Measurements from ENCODE around the gene EPHA6. TPM values are rescaled to one million over a fixed set of nuclear protein-coding genes. Genes with fewer than 3 reads are reported as not detected.

EPHA6 gene
- total and polyA plus RNA-seq, 2 donors (not counting 3 experiments of a cell fraction or from before 2014, with no cell fraction given) = not detected

DNA sequence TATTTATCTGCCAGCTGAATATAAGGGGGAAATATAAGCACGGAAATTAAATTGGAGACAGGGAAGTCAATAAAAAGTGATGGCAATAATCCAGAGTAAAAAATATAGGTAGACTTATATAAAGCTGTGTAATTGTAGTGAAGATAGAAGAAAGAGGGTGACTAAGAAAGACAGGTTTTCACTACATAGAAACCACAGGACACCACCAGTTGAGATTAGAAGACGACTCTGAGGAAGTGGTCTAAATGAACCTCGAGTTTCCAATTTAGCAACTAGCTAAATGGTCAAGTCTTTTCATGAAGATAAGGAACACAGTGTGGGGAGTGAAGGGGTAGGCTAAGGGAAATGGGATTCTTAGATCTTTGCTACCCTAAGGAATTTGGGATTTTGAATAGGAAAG, 761.3 kb downstream of the EPHA6 start:
- Histone ChIP-seq H4K20me1 (replicated peaks; ENCODE audit: control insufficient read depth, extremely low read depth, insufficient read depth, low read length) (no peaks in the 10 kb centered on the region), H3K36me3 (ENCODE audit: control insufficient read depth in 2 of 2, extremely low read depth in 1 of 2, insufficient read depth in 2 of 2, low read length in 2 of 2) (no peaks in the 10 kb centered on the region), H3K4me2 (ENCODE audit: insufficient read depth, low read length) (no peak overlapping the region), H3K9ac (replicated peaks; ENCODE audit: extremely low read depth, insufficient read depth, low read length) (no peak overlapping the region), H3K27me3 (ENCODE audit: control insufficient read depth in 2 of 2, insufficient read depth in 2 of 2, low read length in 2 of 2) (no peaks in the 10 kb centered on the region), H2AFZ (ENCODE audit: low read depth, low read length) (no peak overlapping the region), H3K9me1 (replicated peaks; ENCODE audit: control insufficient read depth, extremely low read depth, insufficient read depth, low read length) (no peaks in the 10 kb centered on the region), H3K4me1 (ENCODE audit: control insufficient read depth, extremely low read depth, insufficient read depth, low read length) (no peaks in the 10 kb centered on the region), H3K9me3 (replicated peaks; ENCODE audit: control insufficient read depth, insufficient read depth, low read length) (no peaks in the 10 kb centered on the region), H3K4me3 (replicated peaks in 1 of 3; ENCODE audit: insufficient read depth in 1 of 3, low read depth in 1 of 3, low read length in 3 of 3) (no peak overlapping the region), H3K27ac (ENCODE audit: insufficient read depth, low read depth, low read length) (no peak overlapping the region), H3K79me2 (ENCODE audit: control insufficient read depth, insufficient read depth, low read length) (no peaks in the 10 kb centered on the region)
- POLR2A ChIA-PET = no interaction called here
- intact Hi-C loops (cut with micrococcal nuclease) (no loop called here), dilution Hi-C loops (cut with MboI; ENCODE audit: extremely low pct_ligation_motif_present, low sequenced_read_pairs) (no loop called here)
- BruUV-seq (replicated peaks) = no TSS peak
- no peak for TF ChIP-seq JUN (IDR thresholded peaks at IDR 0.05; ENCODE audit: borderline replicate concordance, insufficient read depth, insufficient read length, low read depth)
- no peak for TF ChIP-seq GATA2 (IDR thresholded peaks at IDR 0.05; ENCODE audit: insufficient read depth, insufficient read length, low read depth, low read length)
- TF ChIP-seq POLR2AphosphoS5 (IDR thresholded peaks at IDR 0.05; ENCODE audit: insufficient read depth, low read depth, low read length) = no peak
- FAIRE-seq = no peak
- CTCF ChIA-PET = no interaction called here
- DNase-seq (ENCODE audit: low read depth, low spot score) = no peak

- intact Hi-C loops (cut with micrococcal nuclease) = no loop called here
- DNase-seq (ENCODE audit: low read depth, low spot score) = no peak
- Histone ChIP-seq H3K4me3 (replicated peaks in 1 of 3; ENCODE audit: insufficient read depth in 1 of 3, low read depth in 1 of 3, low read length in 3 of 3) (no peak overlapping the region), H3K79me2 (ENCODE audit: control insufficient read depth, insufficient read depth, low read length) (no peaks in the 10 kb centered on the region), H3K9me1 (replicated peaks; ENCODE audit: control insufficient read depth, extremely low read depth, insufficient read depth, low read length) (no peaks in the 10 kb centered on the region), H3K9me3 (replicated peaks; ENCODE audit: control insufficient read depth, insufficient read depth, low read length) (no peaks in the 10 kb centered on the region), H3K4me2 (ENCODE audit: insufficient read depth, low read length) (no peak overlapping the region), H3K4me1 (ENCODE audit: control insufficient read depth, extremely low read depth, insufficient read depth, low read length) (no peaks in the 10 kb centered on the region), H3K9ac (replicated peaks; ENCODE audit: extremely low read depth, insufficient read depth, low read length) (no peak overlapping the region), H3K27me3 (ENCODE audit: control insufficient read depth in 2 of 2, insufficient read depth in 2 of 2, low read length in 2 of 2) (no peaks in the 10 kb centered on the region), H3K36me3 (ENCODE audit: control insufficient read depth in 2 of 2, extremely low read depth in 1 of 2, insufficient read depth in 2 of 2, low read length in 2 of 2) (no peaks in the 10 kb centered on the region), H4K20me1 (replicated peaks; ENCODE audit: control insufficient read depth, extremely low read depth, insufficient read depth, low read length) (no peaks in the 10 kb centered on the region), H3K27ac (ENCODE audit: insufficient read depth, low read depth, low read length) (no peak overlapping the region), H2AFZ (ENCODE audit: low read depth, low read length) (no peak overlapping the region)
- POLR2A ChIA-PET = no interaction called here
- no peak for FAIRE-seq
- CTCF ChIA-PET = no interaction called here
- no peak for TF ChIP-seq POLR2A (IDR thresholded peaks at IDR 0.05; ENCODE audit: low read depth, low read length)
- TF ChIP-seq EZH2 (IDR thresholded peaks at IDR 0.05; ENCODE audit: borderline replicate concordance, low read depth, low read length, severe bottlenecking) = no peak
- no peak for TF ChIP-seq POLR2AphosphoS5 (IDR thresholded peaks at IDR 0.05; ENCODE audit: insufficient read depth, low read depth, low read length)
- TF ChIP-seq MAX (IDR thresholded peaks at IDR 0.05; ENCODE audit: insufficient read depth, insufficient read length) = no peak
- TF ChIP-seq MYC (IDR thresholded peaks at IDR 0.05; ENCODE audit: low read depth, low read length) = no peak
- no peak for TF ChIP-seq FOS (IDR thresholded peaks at IDR 0.05; ENCODE audit: borderline replicate concordance, insufficient read depth, low read length)
- TF ChIP-seq, protein P1, sequence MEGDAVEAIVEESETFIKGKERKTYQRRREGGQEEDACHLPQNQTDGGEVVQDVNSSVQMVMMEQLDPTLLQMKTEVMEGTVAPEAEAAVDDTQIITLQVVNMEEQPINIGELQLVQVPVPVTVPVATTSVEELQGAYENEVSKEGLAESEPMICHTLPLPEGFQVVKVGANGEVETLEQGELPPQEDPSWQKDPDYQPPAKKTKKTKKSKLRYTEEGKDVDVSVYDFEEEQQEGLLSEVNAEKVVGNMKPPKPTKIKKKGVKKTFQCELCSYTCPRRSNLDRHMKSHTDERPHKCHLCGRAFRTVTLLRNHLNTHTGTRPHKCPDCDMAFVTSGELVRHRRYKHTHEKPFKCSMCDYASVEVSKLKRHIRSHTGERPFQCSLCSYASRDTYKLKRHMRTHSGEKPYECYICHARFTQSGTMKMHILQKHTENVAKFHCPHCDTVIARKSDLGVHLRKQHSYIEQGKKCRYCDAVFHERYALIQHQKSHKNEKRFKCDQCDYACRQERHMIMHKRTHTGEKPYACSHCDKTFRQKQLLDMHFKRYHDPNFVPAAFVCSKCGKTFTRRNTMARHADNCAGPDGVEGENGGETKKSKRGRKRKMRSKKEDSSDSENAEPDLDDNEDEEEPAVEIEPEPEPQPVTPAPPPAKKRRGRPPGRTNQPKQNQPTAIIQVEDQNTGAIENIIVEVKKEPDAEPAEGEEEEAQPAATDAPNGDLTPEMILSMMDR (IDR thresholded peaks at IDR 0.05; ENCODE audit: extremely low read depth in 1 of 2, insufficient read depth in 1 of 2, low read depth in 1 of 2, low read length in 2 of 2) = no peak
- no peak for TF ChIP-seq JUN (IDR thresholded peaks at IDR 0.05; ENCODE audit: borderline replicate concordance, insufficient read depth, insufficient read length, low read depth)
- no peak for TF ChIP-seq GATA2 (IDR thresholded peaks at IDR 0.05; ENCODE audit: insufficient read depth, insufficient read length, low read depth, low read length)
- dilution Hi-C loops (cut with MboI; ENCODE audit: extremely low pct_ligation_motif_present, low sequenced_read_pairs) = no loop called here
- BruUV-seq (replicated peaks) = no TSS peak
These were observed 761.8 kb downstream of the EPHA6 start for GRCh38 chr3:97576221-97576620.

Data from endothelial cell of umbilical vein (primary cell).